ENCODE measurements around the gene ARHGEF11. TPM values are rescaled to one million over a fixed set of nuclear protein-coding genes. Genes with fewer than 3 reads are reported as not detected.

The ARHGEF11 gene
- total and polyA plus RNA-seq, 9 of the 15 experiments (the other 6 are each of a cell fraction or from before 2014, with no cell fraction given): 0.14 to 15.5 (median 9.0) TPM

GRCh38 chr1:156987715-156988114 is 57.8 kb downstream of the ARHGEF11 start:
- Histone ChIP-seq H3K9ac (ENCODE audit: insufficient read depth in 1 of 2, low read depth in 2 of 2, low read length in 2 of 2) (no peak overlapping the region; a peak in 1 of 4 replicates), H4K20me1 (replicated peaks; ENCODE audit: control insufficient read depth, insufficient read depth, low read length) (no peaks in the 10 kb centered on the region), H3K27me3 (ENCODE audit: control insufficient read depth in 2 of 2, insufficient read depth in 2 of 2, low read length in 2 of 2) (no peaks in the 10 kb centered on the region), H3K4me1 (replicated peaks in 1 of 2; ENCODE audit: control insufficient read depth in 2 of 2, insufficient read depth in 2 of 2, low read length in 2 of 2) (peaks cover 0 to 2% of the 10 kb centered on the region in 2 experiments; a peak in 3 of 5 replicates), H2AFZ (ENCODE audit: low read depth, low read length) (no peak overlapping the region), H3K79me2 (ENCODE audit: control insufficient read depth, insufficient read depth, low read length) (no peaks in the 10 kb centered on the region; the same call in 2 of the 3 replicates), H3K9me3 (replicated peaks; ENCODE audit: control insufficient read depth, insufficient read depth, low read depth, low read length) (no peaks in the 10 kb centered on the region), H3K36me3 (ENCODE audit: control insufficient read depth, insufficient read depth, low read length) (peaks cover 20% of the 10 kb centered on the region), H3K4me2 (ENCODE audit: insufficient read depth, low read length) (no peak overlapping the region), H3K4me3 (no peak overlapping the region), H3K27ac (ENCODE audit: extremely low read depth, low read depth, low read length) (no peak overlapping the region), H3K9me1 (ENCODE audit: control insufficient read depth, insufficient read depth, low read length) (no peaks in the 10 kb centered on the region)
- no peak for TF ChIP-seq TEAD4 (IDR thresholded peaks at IDR 0.05; ENCODE audit: low read length)
- TF ChIP-seq TEAD4 (CRISPR knock-in tag; IDR thresholded peaks at IDR 0.05; ENCODE audit: borderline replicate concordance): no peak
- TF ChIP-seq ZNF124 (CRISPR knock-in tag; IDR thresholded peaks at IDR 0.05): no peak
- no peak for TF ChIP-seq BHLHE40 (IDR thresholded peaks at IDR 0.05; ENCODE audit: low read length)
- TF ChIP-seq TEAD1 (CRISPR knock-in tag; IDR thresholded peaks at IDR 0.05): no peak
- no peak for TF ChIP-seq ZNF347 (CRISPR knock-in tag; IDR thresholded peaks at IDR 0.05; ENCODE audit: low read depth)
- no peak for TF ChIP-seq RUNX1 (IDR thresholded peaks at IDR 0.05; ENCODE audit: low read depth)
- TF ChIP-seq NCOA1 (IDR thresholded peaks at IDR 0.05; ENCODE audit: low read depth): no peak
- no peak for TF ChIP-seq CTCFL (IDR thresholded peaks at IDR 0.05; ENCODE audit: borderline replicate concordance, insufficient read depth, low read depth, low read length, poor library complexity, severe bottlenecking)
- TF ChIP-seq MLX (CRISPR knock-in tag; conservative IDR thresholded peaks at IDR 0.05): no peak
- TF ChIP-seq MYC (IDR thresholded peaks at IDR 0.05; ENCODE audit: low read depth, low read length): no peak
- no peak for TF ChIP-seq MYC (CRISPR knock-in tag; IDR thresholded peaks at IDR 0.05; ENCODE audit: borderline replicate concordance, low read depth)
- no peak for TF ChIP-seq CBX2 (IDR thresholded peaks at IDR 0.05; ENCODE audit: insufficient read depth, low read length, poor library complexity, severe bottlenecking)
- TF ChIP-seq, protein P1, sequence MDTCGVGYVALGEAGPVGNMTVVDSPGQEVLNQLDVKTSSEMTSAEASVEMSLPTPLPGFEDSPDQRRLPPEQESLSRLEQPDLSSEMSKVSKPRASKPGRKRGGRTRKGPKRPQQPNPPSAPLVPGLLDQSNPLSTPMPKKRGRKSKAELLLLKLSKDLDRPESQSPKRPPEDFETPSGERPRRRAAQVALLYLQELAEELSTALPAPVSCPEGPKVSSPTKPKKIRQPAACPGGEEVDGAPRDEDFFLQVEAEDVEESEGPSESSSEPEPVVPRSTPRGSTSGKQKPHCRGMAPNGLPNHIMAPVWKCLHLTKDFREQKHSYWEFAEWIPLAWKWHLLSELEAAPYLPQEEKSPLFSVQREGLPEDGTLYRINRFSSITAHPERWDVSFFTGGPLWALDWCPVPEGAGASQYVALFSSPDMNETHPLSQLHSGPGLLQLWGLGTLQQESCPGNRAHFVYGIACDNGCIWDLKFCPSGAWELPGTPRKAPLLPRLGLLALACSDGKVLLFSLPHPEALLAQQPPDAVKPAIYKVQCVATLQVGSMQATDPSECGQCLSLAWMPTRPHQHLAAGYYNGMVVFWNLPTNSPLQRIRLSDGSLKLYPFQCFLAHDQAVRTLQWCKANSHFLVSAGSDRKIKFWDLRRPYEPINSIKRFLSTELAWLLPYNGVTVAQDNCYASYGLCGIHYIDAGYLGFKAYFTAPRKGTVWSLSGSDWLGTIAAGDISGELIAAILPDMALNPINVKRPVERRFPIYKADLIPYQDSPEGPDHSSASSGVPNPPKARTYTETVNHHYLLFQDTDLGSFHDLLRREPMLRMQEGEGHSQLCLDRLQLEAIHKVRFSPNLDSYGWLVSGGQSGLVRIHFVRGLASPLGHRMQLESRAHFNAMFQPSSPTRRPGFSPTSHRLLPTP (IDR thresholded peaks at IDR 0.05; ENCODE audit: borderline replicate concordance, extremely low read depth, insufficient read length): no peak
- TF ChIP-seq EWSR1 (IDR thresholded peaks at IDR 0.05; ENCODE audit: borderline replicate concordance, low read depth, partially characterized antibody): no peak
- DNase-seq (ENCODE audit: extremely low read depth in 1 of 4, low spot score in 3 of 4) (no peak), ATAC-seq (no peak), FAIRE-seq (no peak)
- in situ Hi-C loops (cut with MboI): no loop called here
- WGBS (ENCODE audit: insufficient coverage, low coverage, missing lambda C conversion rate): 73% methylated on average over 5 of the region's 6 CpGs
- POLR2A ChIA-PET: interaction anchor here (1.0 kb wide), 1 partner anchor 9 kb away, joined by 3 read pairs; no protein-coding TSS in a partner anchor
- BruUV-seq (replicated peaks): no TSS peak
- CTCF ChIA-PET (ENCODE audit: low intra/inter-chr PET ratio): no interaction called here
- intact Hi-C loops (cut with micrococcal nuclease): no loop called here

All from K562 (cell line).